Activated CD4-positive, alpha-beta T cell treated with anti-CD3 and anti-CD28 coated beads, Interleukin-2, amount 50 U/mL, for 48 hours (primary cell): Measurements from ENCODE around the gene STK32C.
"Not testable (repeated sequence)": the region's sequence is repeated elsewhere in the genome, so short reads cannot be mapped to it uniquely, and the experiment has no call there.

Experiments
- DNase-seq, 2 experiments: peaks; one replicate each; pipeline ENCODE4 v3.0.0-alpha.2; 2020

Gene STK32C

GRCh38 chr10:132299371-132300336 lies 8.1 kb downstream of the STK32C start:
- no peak for DNase-seq

- DNase-seq: no peak
Observed at GRCh38 chr10:132298038-132298881, 9.5 kb downstream of the STK32C start.

- no peak for DNase-seq
Observed at GRCh38 chr10:132297526-132297925, 10.2 kb downstream of the STK32C start.

GRCh38 chr10:132296666-132297443 lies 10.9 kb downstream of the STK32C start:
- no peak for DNase-seq

GRCh38 chr10:132295481-132295880 lies 12.3 kb downstream of the STK32C start:
- not testable (repeated sequence) for DNase-seq

GRCh38 chr10:132294561-132295318 lies 13.0 kb downstream of the STK32C start:
- DNase-seq: no peak

GRCh38 chr10:132293813-132294520 lies 13.8 kb downstream of the STK32C start:
- no peak for DNase-seq

- DNase-seq: no peak
Observed at GRCh38 chr10:132293201-132293812, 14.4 kb downstream of the STK32C start.

- no peak for DNase-seq
Observed at GRCh38 chr10:132292287-132293200, 15.2 kb downstream of the STK32C start.

GRCh38 chr10:132291826-132292225 lies 15.9 kb downstream of the STK32C start:
- DNase-seq: no peak

GRCh38 chr10:132290631-132291030 lies 17.1 kb downstream of the STK32C start:
- DNase-seq: no peak

GRCh38 chr10:132289439-132289838 lies 18.3 kb downstream of the STK32C start:
- no peak for DNase-seq

- no peak for DNase-seq
Observed at GRCh38 chr10:132283604-132284382, 24.0 kb downstream of the STK32C start.

- no peak for DNase-seq
Observed at GRCh38 chr10:132282667-132283603, 24.8 kb downstream of the STK32C start.

- no peak for DNase-seq
Observed at GRCh38 chr10:132281915-132282666, 25.7 kb downstream of the STK32C start.

GRCh38 chr10:132280646-132281074 lies 27.1 kb downstream of the STK32C start:
- no peak for DNase-seq
